H1 (cell line): Measurements from ENCODE around the gene DYNC1I1. TPM values are rescaled to one million over a fixed set of nuclear protein-coding genes. Genes with fewer than 3 reads are reported as not detected.

Experiments
- CTCF ChIA-PET: fragments of 300-600 bp; sonication (Branson Sonifier 250); formaldehyde crosslinking; loops from one replicate; lab custom pipeline; 2021; ENCODE audit not compliant: partially characterized antibody; lab: Charles Lee
- POLR2A ChIA-PET: fragments of 300-600 bp; sonication (Branson Sonifier 250); formaldehyde crosslinking; loops from one replicate; lab custom pipeline; 2021; ENCODE audit warnings: inconsistent platforms; ENCODE audit not compliant: partially characterized antibody; lab: Charles Lee
- DNase-seq, 2 experiments: peaks; one replicate each; pipeline versions ENCODE4 v3.0.0 to v3.0.0-alpha.2; 2010 to 2022; ENCODE audit warnings: low spot score in 2 of 2, low read depth in 1 of 2, mixed read lengths in 1 of 2
- FAIRE-seq: peaks from 2 replicates; lab custom pipeline; 2011; peaks lifted over from hg19 to GRCh38; lab: Jason Lieb, UNC
- H2AFZ ChIP-seq: 2 replicates; pipeline ENCODE4 v1.8.1; 2012; ENCODE audit warnings: low read length, inconsistent platforms
- H2AK5ac ChIP-seq: 2 replicates; pipeline ENCODE4 v1.6.1; 2013; ENCODE audit warnings: low read depth, low read length
- H2BK120ac ChIP-seq: replicated peaks from 2 replicates; pipeline ENCODE3; 2013; ENCODE audit warnings: low read depth, low read length, inconsistent platforms
- H2BK12ac ChIP-seq: 2 replicates; pipeline ENCODE4 v1.6.1; 2013; ENCODE audit warnings: low read depth, low read length
- H2BK15ac ChIP-seq: 2 replicates; pipeline ENCODE4 v1.6.1; 2013; ENCODE audit warnings: low read length
- H2BK20ac ChIP-seq: 2 replicates; pipeline ENCODE4 v1.6.1; 2013; ENCODE audit warnings: low read length
- H2BK5ac ChIP-seq: 2 replicates; pipeline ENCODE4 v1.6.1; 2013; ENCODE audit warnings: low read depth, low read length
- H3K14ac ChIP-seq: 2 replicates; pipeline ENCODE4 v1.6.1; 2013; ENCODE audit warnings: inconsistent platforms; ENCODE audit not compliant: insufficient read length
- H3K18ac ChIP-seq: 2 replicates; pipeline ENCODE4 v1.6.1; 2013; ENCODE audit warnings: low read length; ENCODE audit errors: extremely low read depth
- H3K23ac ChIP-seq: 2 replicates; pipeline ENCODE4 v1.6.1; 2013; ENCODE audit warnings: inconsistent platforms; ENCODE audit not compliant: insufficient read length
- H3K23me2 ChIP-seq: 2 replicates; pipeline ENCODE4 v1.6.1; 2013; ENCODE audit warnings: low read depth, low read length
- H3K27ac ChIP-seq: 2 replicates; pipeline ENCODE4 v1.6.1; 2011; ENCODE audit warnings: low read depth, low read length, inconsistent platforms
- H3K27me3 ChIP-seq, 4 experiments: replicated peaks in 1 of 4; 1 replicate in 1 of 4; 2 replicates in 3 of 4; pipeline versions ENCODE4 v1.6.1 to v1.8.1; 2011 to 2013; ENCODE audit warnings: low read length in 3 of 4, mild to moderate bottlenecking in 3 of 4, inconsistent platforms in 2 of 4, mixed read lengths in 2 of 4, moderate library complexity in 1 of 4; ENCODE audit not compliant: control insufficient read depth in 3 of 4, insufficient read depth in 3 of 4; ENCODE audit errors: extremely low read depth in 1 of 4
- H3K36me3 ChIP-seq, 4 experiments: 2 replicates each; pipeline versions ENCODE4 v1.6.1 to v1.8.1; 2011 to 2013; ENCODE audit warnings: mild to moderate bottlenecking in 4 of 4, low read length in 3 of 4, moderate library complexity in 2 of 4, control low read depth in 1 of 4, inconsistent platforms in 1 of 4; ENCODE audit not compliant: insufficient read depth in 4 of 4, control insufficient read depth in 2 of 4
- H3K4ac ChIP-seq: replicated peaks from 2 replicates; pipeline ENCODE3; 2013; ENCODE audit warnings: low read length, low read depth, mixed read lengths, inconsistent platforms; ENCODE audit not compliant: insufficient read length
- H3K4me1 ChIP-seq, 4 experiments: replicated peaks in 1 of 4; 1 replicate in 1 of 4; 2 replicates in 3 of 4; pipeline versions ENCODE4 v1.6.1 to v1.8.1; 2011 to 2013; ENCODE audit warnings: low read length in 3 of 4, inconsistent platforms in 2 of 4, mixed read lengths in 1 of 4; ENCODE audit not compliant: insufficient read depth in 4 of 4, control insufficient read depth in 3 of 4
- H3K4me2 ChIP-seq, 2 experiments: 2 replicates each; pipeline versions ENCODE4 v1.6.1 to v1.8.1; 2011 to 2013; ENCODE audit warnings: low read depth in 2 of 2, low read length in 2 of 2, control low read depth in 1 of 2, inconsistent platforms in 1 of 2, mild to moderate bottlenecking in 1 of 2; ENCODE audit not compliant: insufficient read depth in 1 of 2
- H3K4me3 ChIP-seq, 4 experiments: fragments of 200-600, 300-600 bp in 1 of 4; sonication (generic), shearing (Covaris generic), sonication (Bioruptor Twin) in 1 of 4; 2 replicates each; pipeline versions ENCODE4 v1.5.1 to v1.8.1; 2011 to 2016; ENCODE audit warnings: low read length in 4 of 4, low read depth in 3 of 4, control low read depth in 2 of 4, inconsistent platforms in 2 of 4, mild to moderate bottlenecking in 2 of 4, mixed read lengths in 1 of 4, moderate library complexity in 1 of 4; ENCODE audit not compliant: insufficient read depth in 2 of 4; ENCODE audit errors: extremely low read depth in 1 of 4
- H3K56ac ChIP-seq: replicated peaks from 2 replicates; pipeline ENCODE3; 2013; ENCODE audit warnings: low read depth, mild to moderate bottlenecking, mixed read lengths, low read length, inconsistent platforms; ENCODE audit not compliant: insufficient read length
- H3K79me1 ChIP-seq: 2 replicates; pipeline ENCODE4 v1.6.1; 2013; ENCODE audit warnings: low read depth, low read length, control low read depth
- H3K79me2 ChIP-seq, 2 experiments: 2 replicates each; pipeline versions ENCODE4 v1.6.1 to v1.8.1; 2012 to 2013; ENCODE audit warnings: low read length in 2 of 2, mild to moderate bottlenecking in 2 of 2, inconsistent platforms in 1 of 2; ENCODE audit not compliant: insufficient read depth in 2 of 2, control insufficient read depth in 1 of 2
- H3K9ac ChIP-seq, 4 experiments: replicated peaks in 1 of 4; 1 replicate in 1 of 4; 2 replicates in 3 of 4; pipeline versions ENCODE4 v1.6.1 to v1.8.1; 2011 to 2013; ENCODE audit warnings: low read depth in 3 of 4, low read length in 3 of 4, control low read depth in 2 of 4, mild to moderate bottlenecking in 2 of 4, moderate library complexity in 2 of 4, inconsistent platforms in 1 of 4; ENCODE audit errors: extremely low read depth in 1 of 4
- H3K9me3 ChIP-seq, 2 experiments: 2 replicates each; pipeline versions ENCODE4 v1.6.1 to v1.8.1; 2012 to 2013; ENCODE audit warnings: mild to moderate bottlenecking in 2 of 2, moderate library complexity in 2 of 2, control low read depth in 1 of 2, inconsistent platforms in 1 of 2, low read depth in 1 of 2, low read length in 1 of 2, mixed read lengths in 1 of 2; ENCODE audit not compliant: insufficient read depth in 2 of 2
- H4K20me1 ChIP-seq, 2 experiments: replicated peaks in 1 of 2; 2 replicates each; pipeline versions ENCODE3 to v1.8.1; 2011 to 2013; ENCODE audit warnings: inconsistent platforms in 2 of 2, low read length in 2 of 2, mild to moderate bottlenecking in 1 of 2; ENCODE audit not compliant: insufficient read depth in 2 of 2, control insufficient read depth in 1 of 2
- H4K5ac ChIP-seq: 2 replicates; pipeline ENCODE4 v1.6.1; 2013; ENCODE audit warnings: low read length, low read depth, mixed read lengths, inconsistent platforms; ENCODE audit not compliant: insufficient read length
- H4K8ac ChIP-seq: 2 replicates; pipeline ENCODE4 v1.8.0; 2013; ENCODE audit warnings: mild to moderate bottlenecking, moderate library complexity, low read length, inconsistent platforms; ENCODE audit not compliant: insufficient read depth; ENCODE audit errors: extremely low read depth
- H4K91ac ChIP-seq: replicated peaks from 2 replicates; pipeline ENCODE3; 2013; ENCODE audit warnings: low read length, mixed read lengths, inconsistent platforms; ENCODE audit not compliant: insufficient read length
- ASH2L ChIP-seq: fragments of 200-600, 300-600 bp; sonication (generic); IDR thresholded peaks from one replicate; pipeline ENCODE4 v1.7.1; 2017; ENCODE audit warnings: low read length
- CTCF ChIP-seq, 3 experiments: IDR thresholded peaks; 1 replicate in 2 of 3; 2 replicates in 1 of 3; pipeline versions ENCODE4 v1.5.1 to v1.6.1; 2011; ENCODE audit warnings: low read length in 3 of 3, mild to moderate bottlenecking in 3 of 3, inconsistent platforms in 2 of 3, low read depth in 1 of 3, moderate library complexity in 1 of 3; ENCODE audit not compliant: insufficient read depth in 1 of 3; ENCODE audit errors: control extremely low read depth in 1 of 3
- EZH2 ChIP-seq: fragments of 200-600 bp; sonication (generic); IDR thresholded peaks from 2 replicates; pipeline ENCODE4 v1.7.1; 2012; ENCODE audit warnings: low read depth, mild to moderate bottlenecking, moderate library complexity, low read length, inconsistent platforms; ENCODE audit not compliant: severe bottlenecking
- HDAC6 ChIP-seq: IDR thresholded peaks from one replicate; pipeline ENCODE4 v1.7.1; 2012; ENCODE audit warnings: low read depth, mild to moderate bottlenecking, inconsistent platforms, low read length, moderate library complexity
- KDM5A ChIP-seq: fragments of 200-600 bp; IDR thresholded peaks from 2 replicates; pipeline ENCODE4 v1.7.1; 2012; ENCODE audit warnings: mild to moderate bottlenecking, low read length, inconsistent platforms, mixed read lengths
- MAFK ChIP-seq: IDR thresholded peaks from 2 replicates; pipeline ENCODE4 v1.6.1; 2012; ENCODE audit warnings: low read depth, mild to moderate bottlenecking, improper control_type of control experiment, low read length
- MAX ChIP-seq: IDR thresholded peaks from 2 replicates; pipeline ENCODE4 v1.6.1; 2012; ENCODE audit warnings: inconsistent platforms
- POU5F1 ChIP-seq: IDR thresholded peaks from 2 replicates; pipeline ENCODE4 v1.6.1; 2011; ENCODE audit warnings: low read depth, mild to moderate bottlenecking, low read length, moderate library complexity
- RAD21 ChIP-seq, 2 experiments: IDR thresholded peaks in 1 of 2; conservative IDR thresholded peaks in 1 of 2; 2 replicates each; pipeline ENCODE4 v1.6.1; 2011; ENCODE audit warnings: low read depth in 2 of 2, low read length in 2 of 2, improper control_type of control experiment in 1 of 2, inconsistent platforms in 1 of 2, mild to moderate bottlenecking in 1 of 2, moderate library complexity in 1 of 2
- RNF2 ChIP-seq: fragments of 200-900, 300-1000 bp; sonication (generic); IDR thresholded peaks from 2 replicates; pipeline ENCODE4 v1.7.1; 2016; ENCODE audit warnings: borderline replicate concordance, low read depth, mild to moderate bottlenecking, antibody characterized with exemption, low read length; ENCODE audit not compliant: poor library complexity, severe bottlenecking; ENCODE audit errors: missing control alignments
- ZNF274 ChIP-seq: IDR thresholded peaks from 2 replicates; pipeline ENCODE4 v1.7.0; 2012; ENCODE audit warnings: low read length, borderline replicate concordance; ENCODE audit errors: extremely low read depth
- WGBS, 2 experiments: shearing (Covaris generic) in 1 of 2; methylation state at CpG; one replicate each; pipeline versions ENCODE4 v1.1.6 to v1.1.7; 2013 to 2015; ENCODE audit warnings: low lambda C conversion rate in 2 of 2, mixed read lengths in 2 of 2, inconsistent platforms in 1 of 2, low coverage in 1 of 2, missing lambda C conversion rate in 1 of 2; ENCODE audit not compliant: insufficient replicate concordance in 2 of 2, insufficient coverage in 1 of 2, insufficient read length in 1 of 2; ENCODE audit errors: extremely low coverage in 1 of 2, missing lambda C conversion rate in 1 of 2; 5-methylcytosine and 5-hydroxymethylcytosine counted together
- polyA plus RNA-seq, 7 experiments: library from polyadenylated mRNA; depleted of rRNA in 3 of 7; stranded (reverse) in 5 of 7; unstranded in 2 of 7; fragments of >200 nt in 5 of 7; fragments of 200-250 nt in 2 of 7; gene quantifications; 1 replicate in 5 of 7; 2 replicates in 1 of 7; 4 replicates in 1 of 7; pipeline versions ENCODE4 v1.2.1 to v1.2.3, GENCODE V29; 2011 to 2013; ENCODE audit warnings: missing spikeins in 2 of 7, mixed read lengths in 2 of 7
- total RNA-seq: library from RNA; stranded (reverse); fragmentation: NEBNext Ultra II Directional; extraction: Animal tissue kit (Norgen Biotek cat#: 25700); gene quantifications from 2 replicates; pipeline ENCODE4 v1.2.1, GENCODE V29; 2021

The DYNC1I1 gene
- total and polyA plus RNA-seq, 2 of the 8 experiments (the other 6 are each of a cell fraction or from before 2014, with no cell fraction given), result 0.45 to 0.58 TPM

GRCh38 chr7:95921543-95921942 lies 149.2 kb downstream of the DYNC1I1 start:
- H3K4ac ChIP-seq, result no peak overlapping the region
- H3K23ac ChIP-seq, result no peak overlapping the region
- no peak overlapping the region for H2BK120ac ChIP-seq
- H2BK15ac ChIP-seq, result no peak overlapping the region
- H3K27me3 ChIP-seq, result no peaks in the 10 kb centered on the region
- H3K56ac ChIP-seq, result no peak overlapping the region
- no peak overlapping the region for H2BK12ac ChIP-seq
- H3K4me2 ChIP-seq, result no peak overlapping the region
- H4K20me1 ChIP-seq, result no peaks in the 10 kb centered on the region
- H2BK20ac ChIP-seq, result no peak overlapping the region
- no peak overlapping the region for H4K8ac ChIP-seq
- POLR2A ChIA-PET, result no interaction called here
- no peak overlapping the region for H2AFZ ChIP-seq
- H2AK5ac ChIP-seq, result no peak overlapping the region
- H4K5ac ChIP-seq, result no peak overlapping the region
- DNase-seq (no peak), FAIRE-seq (no peak)
- H3K4me1 ChIP-seq, result no peaks in the 10 kb centered on the region
- H3K23me2 ChIP-seq, result no peaks in the 10 kb centered on the region
- H3K27ac ChIP-seq, result no peak overlapping the region
- H4K91ac ChIP-seq, result no peak overlapping the region
- H3K4me3 ChIP-seq, result no peak overlapping the region
- no peak overlapping the region for H2BK5ac ChIP-seq
- H3K14ac ChIP-seq, result no peak overlapping the region
- no peaks in the 10 kb centered on the region for H3K36me3 ChIP-seq
- no peak overlapping the region for H3K9ac ChIP-seq
- no peak overlapping the region for H3K18ac ChIP-seq
- CTCF ChIA-PET, result interaction anchor here (1.4 kb wide), 1 partner anchor 12 kb away, joined by 3 read pairs; no protein-coding TSS in a partner anchor
- no peaks in the 10 kb centered on the region for H3K79me2 ChIP-seq
- 86% methylated on average over 3 of the region's 3 CpGs; no CpG with 5 or more reads in 1 of the 2 experiments for WGBS, 2 experiments
- H3K79me1 ChIP-seq, result no peaks in the 10 kb centered on the region
- no peaks in the 10 kb centered on the region for H3K9me3 ChIP-seq
- TF ChIP-seq KDM5A (no peak), MAX (no peak), MAFK (no peak), ZNF274 (no peak), RAD21 (IDR thresholded peaks at IDR 0.05 in 1 of 2, conservative IDR thresholded peaks at IDR 0.05 in 1 of 2; ENCODE audit: low read depth in 2 of 2, low read length in 2 of 2) (no peak), RNF2 (no peak), HDAC6 (no peak), EZH2 (no peak), CTCF (IDR thresholded peaks at IDR 0.05; ENCODE audit: control extremely low read depth in 1 of 3, insufficient read depth in 1 of 3, low read depth in 1 of 3, low read length in 3 of 3) (no peak), ASH2L (no peak), POU5F1 (no peak)
